ENCODE measurements around the gene NFASC.
A peak's percentile ranks its signal among the peaks of the same experiment; 100 is the strongest.

NFASC gene

DNA sequence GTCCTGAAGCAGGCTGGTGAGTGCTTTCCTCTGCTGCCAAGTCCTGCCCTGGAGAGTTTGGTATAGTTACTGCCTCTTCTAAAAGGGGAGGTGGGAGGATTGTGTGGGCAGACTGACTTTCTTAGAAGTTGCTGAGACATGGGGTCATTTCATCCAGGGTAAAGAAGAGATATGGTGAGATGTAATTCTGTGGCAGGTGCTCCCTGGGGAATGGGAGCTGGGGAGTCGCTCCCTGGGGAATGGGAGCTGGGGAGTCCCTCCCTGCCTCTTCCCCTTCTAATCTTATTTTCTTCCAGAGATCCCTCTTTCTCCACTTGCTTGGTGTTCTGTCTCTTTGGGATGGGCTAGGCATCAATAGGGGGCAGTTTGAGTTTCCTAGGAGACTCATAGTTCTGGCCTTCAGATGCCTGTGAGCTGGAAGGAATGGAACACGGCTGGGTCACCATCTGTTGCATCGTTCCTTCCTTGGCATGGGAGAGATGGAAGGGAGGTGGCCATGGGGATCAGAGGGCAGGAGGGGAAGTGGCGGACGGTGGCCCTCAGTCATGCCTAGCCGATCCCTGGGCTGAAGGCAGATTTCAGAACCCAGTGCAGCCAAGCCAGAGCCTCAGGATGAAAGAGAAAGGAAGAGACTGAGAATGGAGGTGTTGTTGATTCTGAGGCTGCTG is 59.0 kb downstream of the NFASC start:
- no peak for DNase-seq

DNA sequence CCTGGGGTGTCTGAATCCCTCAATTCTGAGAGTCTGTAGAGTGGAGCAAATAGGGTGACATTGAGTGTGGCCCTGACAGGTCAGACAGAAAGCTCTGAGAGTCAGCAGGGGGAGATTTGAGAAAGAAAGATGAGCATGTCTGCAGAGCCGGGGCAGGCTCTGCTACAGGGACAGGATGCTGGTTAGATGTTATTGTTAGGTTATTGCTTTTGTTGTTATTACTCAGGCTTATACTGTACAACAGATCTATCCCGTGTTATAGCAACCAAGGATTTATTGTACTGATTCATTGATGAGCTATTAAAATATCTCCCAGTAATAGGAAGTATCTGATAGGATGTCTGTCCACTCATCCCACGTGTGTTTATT is 59.5 kb downstream of the NFASC start:
- no peak for DNase-seq

DNA sequence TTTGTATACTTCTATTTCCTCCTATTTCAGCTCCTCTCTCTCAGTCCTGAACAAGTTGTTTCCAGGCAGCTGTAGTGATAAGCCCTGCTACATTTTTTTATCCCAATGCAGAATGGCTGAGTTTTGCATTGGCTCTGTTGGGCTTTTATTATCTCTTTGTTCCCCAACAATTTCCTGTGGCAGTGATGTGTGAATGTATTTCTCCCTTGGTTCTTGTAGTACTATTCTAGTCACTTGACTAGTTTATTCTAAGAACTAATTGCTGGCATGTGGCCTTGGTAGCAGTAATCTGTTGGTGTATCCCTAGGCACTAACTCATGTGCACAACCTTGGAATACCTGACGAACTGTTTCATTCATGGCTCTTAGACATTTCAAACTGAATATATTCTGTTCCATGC is 60.7 kb downstream of the NFASC start:
- no peak for DNase-seq

DNA sequence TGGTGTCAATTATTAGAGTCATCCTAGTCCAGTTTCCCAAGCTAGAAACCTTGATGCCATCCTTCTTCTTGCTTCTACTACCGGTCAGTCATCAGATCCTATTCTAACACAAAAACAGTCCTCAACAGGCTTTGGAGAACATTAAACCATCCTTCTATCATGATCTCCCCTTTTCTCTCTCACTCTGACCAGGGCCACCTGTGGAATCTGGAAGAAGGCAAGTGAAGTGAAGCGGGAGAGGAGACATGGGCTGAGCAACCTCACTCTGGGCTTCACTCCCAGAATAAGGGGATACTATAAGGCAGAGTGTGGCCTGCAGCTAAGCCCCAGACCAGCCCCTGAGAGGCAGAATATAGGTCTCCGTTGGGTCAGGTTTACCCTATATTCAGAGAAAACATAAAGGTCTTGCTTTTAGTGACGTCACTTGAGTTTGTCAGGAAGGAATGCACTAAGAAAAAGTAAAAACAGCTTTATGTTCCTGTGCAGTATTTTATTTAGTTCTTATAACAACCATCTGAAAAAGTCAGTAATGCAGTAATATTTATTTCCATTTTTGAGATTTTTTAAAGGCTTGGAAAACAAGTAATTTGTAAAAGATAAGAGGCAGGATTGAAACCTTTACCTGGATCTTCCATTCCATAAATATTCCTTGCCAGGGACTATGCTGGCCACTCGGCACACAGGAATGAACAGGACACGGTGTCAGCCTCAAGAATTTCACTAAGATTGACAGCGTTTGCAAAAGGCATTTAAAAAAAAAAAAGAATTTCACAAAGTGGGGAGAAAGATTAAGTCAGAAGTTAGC is 61.3 kb downstream of the NFASC start:
- DNase-seq = no peak

DNA sequence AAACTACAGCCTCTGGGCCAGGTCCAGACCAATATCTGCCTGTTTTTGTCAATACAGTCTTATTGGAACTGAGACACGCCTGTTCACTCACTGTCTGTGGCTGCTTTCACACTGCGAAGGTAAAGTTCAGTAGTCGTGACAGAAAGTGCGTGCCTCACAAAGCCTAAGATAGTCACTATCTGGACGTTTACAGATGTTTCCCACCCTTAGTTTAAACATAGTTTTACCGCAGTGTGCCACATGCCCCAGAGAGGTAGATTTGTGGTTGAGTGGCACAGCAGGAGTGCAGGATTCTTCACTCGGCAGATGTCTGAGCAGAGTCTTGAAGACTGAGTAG is 61.9 kb downstream of the NFASC start:
- no peak for DNase-seq

DNA sequence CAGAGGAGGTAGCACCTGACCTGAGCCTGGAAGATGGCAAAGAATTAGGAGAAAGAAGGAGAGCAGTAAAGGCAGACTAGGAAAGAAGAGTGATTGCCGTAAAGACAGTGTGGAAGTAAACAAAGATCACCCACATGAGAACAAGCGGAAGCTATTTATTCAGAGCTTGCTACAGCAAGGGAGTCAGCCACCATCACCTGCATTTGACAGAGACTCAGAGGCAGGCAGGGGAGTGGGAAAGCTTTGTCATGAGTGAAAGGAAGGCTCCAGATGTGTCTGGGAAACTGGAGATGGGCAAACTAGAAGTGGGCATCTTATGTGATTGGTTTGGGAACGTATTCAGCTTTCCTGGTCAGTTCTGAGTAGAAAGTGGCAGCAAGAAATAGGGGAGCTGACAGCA is 64.5 kb downstream of the NFASC start:
- DNase-seq = no peak

DNA sequence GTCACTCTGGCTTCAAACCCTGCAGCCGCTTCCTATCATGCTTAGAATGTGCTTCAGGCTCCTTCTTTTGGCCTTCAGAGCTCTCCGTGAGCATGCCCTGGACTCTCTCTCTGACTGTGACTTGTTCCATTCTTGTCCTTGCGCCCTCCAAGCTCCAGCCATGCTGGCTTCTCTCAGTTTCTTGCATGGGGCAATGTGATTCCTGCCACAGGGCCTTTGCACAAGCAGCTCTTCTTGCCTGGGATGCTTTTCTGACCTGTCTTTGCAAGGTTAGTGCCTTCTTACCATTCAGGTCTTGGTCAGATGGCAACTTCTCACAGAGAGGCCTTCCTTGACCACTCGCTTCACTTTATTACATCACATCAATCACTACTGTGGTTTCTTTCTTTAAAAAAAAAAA is 66.1 kb downstream of the NFASC start:
- no peak for DNase-seq

DNA sequence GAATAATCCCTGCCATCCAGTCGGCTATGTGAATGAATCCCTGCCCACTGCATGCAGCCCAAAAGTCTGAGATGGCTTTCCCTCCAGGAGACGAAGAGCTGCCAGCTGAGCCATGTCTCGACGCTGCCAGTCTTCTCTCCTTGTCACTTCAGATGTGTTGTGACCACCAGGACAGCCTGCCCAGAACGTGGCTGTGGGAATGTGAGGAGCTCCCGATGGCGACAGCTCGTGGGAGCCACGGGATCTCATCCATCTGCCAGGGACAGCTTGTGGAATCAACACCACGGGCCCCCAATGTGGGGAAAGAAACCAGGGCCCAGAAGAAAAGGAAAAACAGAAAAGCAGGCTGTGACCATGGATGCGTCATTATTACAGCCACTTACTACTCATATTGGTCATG is 67.2 kb downstream of the NFASC start:
- DNase-seq = no peak

DNA sequence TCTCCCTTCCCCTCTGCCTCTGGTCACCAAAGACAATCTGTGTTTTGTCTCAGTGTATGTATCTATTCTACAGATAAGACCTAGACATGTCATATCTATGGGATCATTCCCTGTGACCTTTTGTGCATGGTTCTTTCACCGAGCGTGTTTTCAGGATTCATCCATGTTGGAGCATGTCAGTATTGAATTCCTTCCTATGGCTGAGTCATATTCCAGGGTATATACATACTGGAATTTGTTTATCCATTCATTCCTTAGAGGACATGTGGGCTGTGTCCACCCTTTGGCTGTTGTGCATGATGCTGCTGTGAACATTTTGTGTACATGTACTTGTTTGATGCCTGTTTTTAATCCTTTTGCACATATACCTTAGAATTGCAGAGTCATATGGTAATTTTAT is 69.9 kb downstream of the NFASC start:
- no peak for DNase-seq

DNA sequence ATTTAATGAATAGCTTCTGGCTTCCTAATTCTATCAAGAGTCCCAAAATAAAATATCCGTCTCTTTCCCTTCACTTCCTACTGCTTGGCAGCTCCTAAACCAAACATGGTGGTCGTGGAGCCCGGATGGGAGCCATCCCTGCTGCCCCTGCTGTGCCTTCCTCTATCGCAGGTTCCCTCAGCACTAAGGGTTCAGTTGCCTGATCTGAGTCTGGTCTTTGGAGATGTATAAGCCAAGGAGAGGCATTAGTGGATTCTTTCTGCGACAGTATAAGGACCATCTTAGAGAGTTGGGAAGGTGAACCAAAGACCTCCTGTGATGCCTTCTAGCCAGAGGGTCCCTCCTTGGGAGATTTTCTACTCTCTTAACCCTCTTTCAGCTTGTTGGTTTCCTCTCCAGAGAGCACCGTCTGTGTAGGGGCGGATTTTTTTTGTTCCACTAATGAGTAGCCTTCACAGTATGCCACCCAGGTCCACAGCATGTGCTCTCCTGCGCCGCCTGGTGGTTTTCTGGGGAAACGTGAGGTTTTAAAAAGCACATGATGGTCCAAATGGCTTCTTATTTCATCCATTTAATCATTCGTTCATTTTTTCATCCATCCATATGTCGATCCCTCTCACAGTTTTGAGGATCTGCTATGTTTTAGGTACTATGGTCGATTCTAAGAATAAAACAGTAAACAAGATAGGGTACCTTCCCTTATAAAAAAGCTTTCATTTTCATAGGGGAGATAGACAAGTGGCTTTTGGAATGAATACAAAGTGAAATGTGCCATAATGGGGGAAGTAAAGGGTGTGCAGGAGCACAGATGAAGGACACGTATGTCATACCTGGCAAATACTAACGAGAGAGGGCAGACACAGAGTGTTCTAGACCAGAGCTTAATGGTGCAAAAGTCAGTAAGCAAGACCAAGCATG is 71.0 kb downstream of the NFASC start:
- DNase-seq = peak in 1 of 2 donors; percentile 22

DNA sequence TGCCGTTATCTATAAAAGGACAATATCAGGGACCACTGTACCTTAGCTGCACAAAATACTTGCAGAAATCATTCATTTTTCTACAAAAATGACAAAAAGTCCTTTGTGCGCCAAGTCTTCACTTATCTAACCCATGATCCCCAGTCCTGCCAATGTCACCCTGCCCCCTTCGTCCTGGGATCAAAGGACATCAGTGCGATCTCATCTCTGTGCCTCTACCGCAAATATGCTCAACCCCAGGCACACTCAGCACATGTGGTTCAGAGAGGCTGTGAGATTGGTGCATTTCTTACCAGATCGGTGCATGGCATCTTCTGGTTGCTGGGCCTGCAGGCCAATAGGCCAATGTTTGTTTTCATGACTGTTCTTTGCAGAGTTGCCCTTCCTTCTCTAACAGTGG is 72.8 kb downstream of the NFASC start:
- no peak for DNase-seq

DNA sequence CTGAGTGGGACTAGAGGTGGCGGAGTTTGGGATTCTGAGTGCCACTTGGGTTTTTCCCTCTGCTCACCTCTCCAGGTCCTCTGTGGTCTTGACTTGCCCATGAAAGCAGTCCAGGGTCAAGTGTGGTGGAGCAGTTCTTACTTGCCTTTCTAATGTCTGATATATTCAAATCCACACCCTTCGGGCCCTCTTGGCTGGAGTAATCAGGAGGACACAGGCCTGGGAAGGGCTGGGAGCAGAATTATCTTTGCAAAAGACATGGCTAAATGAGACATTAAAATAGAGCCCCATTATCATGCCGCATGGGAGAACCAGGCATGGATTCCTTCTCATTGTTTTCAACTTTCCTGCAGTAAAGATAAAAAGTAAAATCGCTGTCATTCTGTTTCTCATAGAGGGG is 74.0 kb downstream of the NFASC start:
- no peak for DNase-seq

DNA sequence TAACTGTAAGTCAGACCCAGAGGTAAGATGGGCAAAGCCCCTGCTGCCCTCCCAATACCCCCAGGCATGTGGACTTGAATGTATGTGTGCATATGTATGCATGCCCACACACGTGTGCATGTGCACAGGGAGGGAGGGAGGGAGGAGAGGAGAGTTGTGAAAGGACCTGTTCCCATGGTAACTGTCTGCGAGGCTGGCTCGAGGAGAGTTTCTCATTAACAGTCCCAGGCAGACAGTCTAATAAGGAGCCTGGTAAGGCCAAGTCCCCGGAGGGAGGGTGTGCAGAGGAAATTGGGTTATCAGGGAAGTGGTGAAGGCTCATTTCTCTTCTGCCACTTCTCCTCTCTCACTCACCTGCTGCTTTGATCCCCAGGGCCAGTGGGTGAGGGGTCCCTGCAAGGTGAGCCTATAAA is 74.9 kb downstream of the NFASC start:
- no peak for DNase-seq

DNA sequence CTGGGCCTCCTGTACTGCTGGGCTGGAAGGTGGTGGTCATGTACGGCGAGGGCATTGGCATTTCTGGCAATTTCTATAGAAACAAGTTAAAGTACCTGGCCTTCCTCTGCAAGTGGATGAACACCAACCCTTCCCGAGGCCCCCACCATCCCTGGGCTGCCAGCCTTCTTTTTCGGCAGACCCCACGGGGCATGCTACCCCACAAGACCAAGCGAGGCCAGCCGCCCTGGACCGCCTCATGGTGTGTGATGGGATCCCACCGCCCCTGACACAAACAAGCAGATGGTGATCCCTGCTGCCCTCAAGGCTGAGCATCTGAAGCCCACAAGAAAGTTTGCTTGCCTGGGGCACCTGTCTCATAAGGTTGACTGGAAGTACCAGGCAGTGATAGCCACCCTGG is 76.0 kb downstream of the NFASC start:
- DNase-seq = no peak

DNA sequence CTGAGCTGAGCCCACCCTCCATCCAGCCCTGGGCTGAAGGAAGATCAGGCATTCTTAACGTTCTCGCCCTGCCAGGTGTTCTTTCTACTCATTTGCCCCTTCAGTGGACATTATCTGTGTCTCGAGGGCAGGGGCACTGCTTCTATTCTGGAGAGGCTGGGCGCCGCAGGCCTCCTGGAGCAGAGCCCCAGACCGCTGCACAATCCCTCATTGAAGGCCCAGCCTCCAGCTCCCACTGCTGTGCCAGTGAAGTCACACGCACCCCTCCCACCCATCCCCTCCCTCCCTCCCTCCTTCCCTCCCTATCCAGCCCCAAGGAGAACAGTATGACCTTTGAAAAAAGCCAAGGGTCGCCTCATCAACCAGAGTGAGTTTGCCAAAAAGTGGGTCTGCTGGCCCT is 76.7 kb downstream of the NFASC start:
- no peak for DNase-seq

DNA sequence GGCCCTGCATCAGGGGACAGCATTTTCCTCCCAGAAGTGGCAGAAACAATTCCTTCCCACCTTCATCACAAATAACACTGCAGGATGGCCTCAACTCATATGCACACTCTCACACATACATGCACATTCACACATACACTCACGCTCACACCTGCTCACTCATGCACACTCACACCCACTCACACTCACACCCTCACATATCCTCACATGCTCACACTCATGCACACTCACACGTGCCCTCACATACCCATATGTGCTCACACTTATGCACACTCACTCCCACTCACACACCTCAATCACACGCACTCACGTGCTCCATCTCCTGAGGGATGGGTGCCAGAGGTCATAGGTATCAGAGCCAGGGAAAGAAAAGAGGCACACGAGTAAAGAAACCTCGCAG is 77.1 kb downstream of the NFASC start:
- DNase-seq = no peak

DNA sequence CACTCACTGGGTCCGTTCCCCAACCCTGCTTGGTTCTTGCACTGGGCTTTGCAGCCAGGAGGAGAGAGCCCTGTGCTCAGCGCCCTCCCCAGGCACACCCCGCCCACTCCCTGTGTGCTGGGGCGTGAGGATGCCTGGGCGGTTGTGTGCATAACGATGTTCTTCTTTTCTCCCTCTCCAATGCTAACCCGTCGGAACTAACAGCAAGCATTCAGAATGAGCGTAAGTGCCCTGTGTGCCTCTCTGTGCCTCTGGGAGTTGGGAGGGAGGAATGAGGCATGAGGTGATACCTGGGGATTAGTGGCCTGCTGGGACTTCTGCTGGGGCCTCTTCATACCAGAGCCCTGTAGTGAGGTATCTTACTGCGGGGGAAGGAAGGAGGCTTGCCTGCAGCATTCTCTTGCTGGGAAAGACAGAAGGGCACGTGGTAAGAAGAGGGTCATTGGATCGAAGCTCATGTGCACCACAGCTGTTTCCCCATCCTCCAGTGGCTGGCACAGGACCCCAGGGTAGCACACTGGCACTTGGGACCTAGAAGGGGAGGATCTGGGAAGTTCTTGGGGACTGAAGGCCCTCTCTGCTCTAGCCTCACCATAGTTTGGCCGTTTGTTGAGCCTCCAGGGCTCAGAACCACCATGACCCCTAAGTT is 79.8 kb downstream of the NFASC start:
- no peak for DNase-seq

DNA sequence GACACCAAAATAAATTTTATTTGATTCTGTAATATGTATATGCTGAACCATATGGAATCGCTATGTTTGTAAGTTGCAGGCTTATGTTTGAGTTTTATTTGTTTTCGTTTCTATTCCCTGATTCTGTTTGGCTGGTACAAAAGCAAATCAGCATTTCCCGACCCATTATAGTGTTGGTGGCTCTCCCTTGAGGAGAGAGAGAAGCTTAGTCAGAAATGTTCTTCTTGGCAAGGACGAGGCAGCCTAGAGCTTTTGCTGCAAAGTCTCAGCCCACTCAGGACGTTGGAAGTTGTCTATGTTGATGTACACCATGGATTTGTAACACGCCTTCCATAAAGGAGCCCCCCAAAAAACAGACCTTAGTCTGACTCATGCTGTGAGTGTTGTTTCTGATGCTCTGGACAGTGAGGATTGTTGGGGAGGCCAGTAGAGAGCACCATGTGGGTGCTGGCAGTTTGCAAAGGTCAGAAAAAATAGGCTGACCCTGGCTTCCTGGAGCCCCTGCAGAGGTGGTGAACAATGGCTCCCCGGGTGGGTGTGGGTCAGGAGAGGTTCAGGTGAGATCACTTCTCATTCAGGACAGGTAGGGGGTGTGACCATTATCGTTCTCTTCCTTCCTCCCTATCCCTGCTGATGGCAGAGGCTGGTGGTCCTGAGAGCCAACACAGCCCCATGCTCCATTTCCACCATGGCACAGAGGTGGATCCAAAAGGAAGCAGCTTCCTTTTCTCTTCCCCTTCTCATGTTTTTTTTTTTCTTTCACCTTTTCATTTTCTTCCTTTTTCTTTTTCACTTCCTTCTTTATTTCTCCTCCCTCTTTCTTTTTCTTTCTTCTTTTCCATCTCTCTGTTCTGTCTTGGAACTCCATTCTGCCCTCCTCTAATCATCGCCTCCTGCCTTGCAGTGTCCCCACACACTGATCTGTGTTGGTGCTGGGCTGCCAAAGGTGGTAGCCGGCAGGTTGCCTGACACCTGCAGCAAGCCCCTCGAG is 88.0 kb downstream of the NFASC start:
- no peak for DNase-seq

DNA sequence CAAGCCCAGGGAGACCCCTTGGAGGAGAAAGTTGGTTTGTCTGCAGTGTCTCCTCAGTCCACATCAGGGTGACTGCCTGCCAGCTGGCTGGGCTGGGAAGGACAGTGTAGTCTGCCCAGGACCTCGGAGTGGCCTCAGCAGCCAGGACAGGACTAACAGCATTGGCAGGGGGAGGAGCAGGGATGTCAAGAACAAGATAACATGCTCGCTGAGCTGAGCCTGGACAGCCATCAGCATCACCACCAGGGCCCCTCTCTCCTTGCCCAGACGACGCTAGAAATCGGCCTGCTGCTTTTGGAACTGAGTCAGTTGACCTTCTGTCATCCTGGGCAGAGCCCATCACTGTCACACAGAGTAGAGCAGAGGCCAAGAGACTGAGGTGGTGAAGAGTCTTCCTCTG is 88.7 kb downstream of the NFASC start:
- DNase-seq = no peak

DNA sequence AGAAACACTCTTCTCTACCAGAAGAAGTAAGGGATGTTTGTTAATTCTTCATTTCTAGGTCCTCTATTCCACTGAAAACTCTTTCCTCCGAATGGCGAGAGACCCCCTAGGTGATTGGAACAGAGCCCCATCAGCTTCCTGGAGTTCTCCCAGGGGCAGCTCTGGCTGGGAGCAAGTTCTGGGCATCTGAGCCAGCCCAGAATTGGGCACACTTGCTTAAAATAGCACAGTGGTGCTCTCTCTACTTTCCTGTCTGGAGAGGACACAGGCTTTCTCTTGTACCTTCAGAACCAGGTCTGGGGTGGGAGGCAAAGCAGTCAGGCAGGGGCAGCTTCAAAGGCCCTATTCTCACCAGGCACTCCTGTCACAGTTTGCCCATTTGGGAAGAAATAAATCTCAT is 89.2 kb downstream of the NFASC start:
- no peak for DNase-seq

DNA sequence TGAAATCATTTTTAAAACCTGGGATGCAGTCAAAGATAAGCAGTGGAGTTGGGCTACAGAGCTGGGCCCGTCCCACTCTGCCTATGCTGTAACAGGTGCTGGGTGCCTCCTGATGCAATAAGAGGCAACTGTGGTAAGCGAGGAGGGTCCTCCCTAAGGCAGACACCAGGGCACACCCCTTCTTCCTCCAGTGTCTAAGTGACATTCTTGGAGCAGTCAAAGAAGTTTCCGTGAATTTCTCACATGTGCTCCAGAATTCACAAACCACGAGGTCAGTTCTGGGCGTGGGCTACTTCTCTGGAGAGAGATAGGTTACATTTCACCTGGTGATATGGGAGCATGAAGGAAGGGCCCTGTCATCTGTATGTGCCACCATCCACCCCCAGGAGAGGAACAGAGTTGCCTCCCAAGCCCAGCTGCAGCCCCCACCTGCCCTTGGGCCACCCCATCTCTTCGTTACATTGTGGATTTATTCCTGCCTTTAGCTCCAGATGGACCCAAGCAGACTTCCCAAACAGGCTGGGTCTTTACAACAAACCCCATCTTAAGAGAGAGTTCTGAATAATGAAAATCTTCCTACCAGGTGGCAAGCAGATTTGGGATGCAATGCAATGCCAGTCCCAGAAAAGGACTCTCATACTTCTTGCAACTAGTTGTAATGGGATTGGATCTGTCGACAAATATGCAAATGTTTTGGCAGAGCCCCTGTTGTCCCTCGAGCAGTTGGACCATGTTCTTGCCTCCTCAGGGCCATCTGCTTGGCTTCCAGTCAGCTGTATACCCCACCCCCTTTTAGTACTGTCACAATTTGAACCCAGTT is 89.9 kb downstream of the NFASC start:
- no peak for DNase-seq

Measured in activated CD4-positive, alpha-beta T cell treated with anti-CD3 and anti-CD28 coated beads for 4 hours (primary cell).